HG02759 (cell line): ENCODE data around the gene FADS6.
"Not testable (repeated sequence)": the region's sequence is repeated elsewhere in the genome, so short reads cannot be mapped to it uniquely, and the experiment has no call there.

Experiments used
- ATAC-seq: cut with Tn5 transposase; IDR thresholded peaks from one replicate; pipeline ENCODE4 v1.9.1; 2021; ENCODE audit warnings: mild to moderate bottlenecking, moderate library complexity; ENCODE audit not compliant: unreplicated experiment

The FADS6 gene

GRCh38 chr17:74870512-74870911 lies 22.9 kb downstream of the FADS6 start:
- no peak for ATAC-seq

GRCh38 chr17:74870028-74870427 lies 23.4 kb downstream of the FADS6 start:
- ATAC-seq, result not testable (repeated sequence)

DNA sequence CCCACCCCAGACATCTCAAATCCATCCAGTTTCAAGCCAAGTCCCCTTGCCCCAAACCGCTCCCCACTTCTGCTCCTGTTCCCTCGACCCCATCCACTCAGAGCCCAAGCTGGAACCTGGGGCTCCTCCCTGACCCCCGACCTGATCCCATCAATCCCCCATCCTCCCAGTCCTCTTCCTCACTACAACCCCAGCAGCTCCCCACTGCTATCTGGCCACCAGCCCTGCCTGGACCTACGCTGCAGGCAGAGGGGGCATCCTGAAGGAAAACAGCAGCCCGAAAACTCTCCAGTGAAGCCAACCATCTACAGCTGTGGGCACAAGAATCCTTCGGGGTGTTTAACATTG lies 24.6 kb downstream of the FADS6 start:
- no peak for ATAC-seq

DNA sequence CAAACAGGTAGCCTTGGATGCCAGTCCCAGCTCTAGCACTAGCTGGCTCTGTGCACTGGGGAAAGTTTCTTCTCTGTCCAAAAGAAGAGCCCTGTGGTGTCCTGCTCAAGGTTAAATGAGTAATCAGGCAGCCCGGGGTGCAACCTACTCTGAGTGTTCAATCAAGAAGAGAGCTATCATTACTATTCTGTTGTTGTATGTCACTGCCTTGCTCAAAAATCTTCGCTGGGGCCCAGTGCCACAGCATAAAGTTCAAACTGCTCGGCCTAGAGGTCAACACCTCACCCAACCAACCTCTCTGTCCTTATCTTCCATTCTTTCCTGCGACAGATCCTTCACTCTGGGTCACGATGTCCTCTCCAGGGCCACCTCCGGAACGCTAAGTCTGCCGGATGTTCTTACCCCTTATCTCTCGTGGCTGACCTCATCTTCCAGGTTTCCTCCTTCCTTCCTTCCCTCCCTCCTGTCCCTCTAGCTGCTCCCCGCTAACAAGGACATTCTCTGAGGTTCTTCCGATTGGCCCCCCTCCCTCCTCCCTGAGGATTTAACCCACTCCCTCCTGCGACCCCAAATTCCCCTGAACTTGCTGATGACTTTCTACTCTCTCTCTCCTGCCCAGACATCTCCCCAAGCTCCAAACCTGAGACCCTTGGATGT lies 25.1 kb downstream of the FADS6 start:
- ATAC-seq, result no peak

- no peak for ATAC-seq
These were observed 27.1 kb downstream of the FADS6 start for GRCh38 chr17:74866198-74866835.

DNA sequence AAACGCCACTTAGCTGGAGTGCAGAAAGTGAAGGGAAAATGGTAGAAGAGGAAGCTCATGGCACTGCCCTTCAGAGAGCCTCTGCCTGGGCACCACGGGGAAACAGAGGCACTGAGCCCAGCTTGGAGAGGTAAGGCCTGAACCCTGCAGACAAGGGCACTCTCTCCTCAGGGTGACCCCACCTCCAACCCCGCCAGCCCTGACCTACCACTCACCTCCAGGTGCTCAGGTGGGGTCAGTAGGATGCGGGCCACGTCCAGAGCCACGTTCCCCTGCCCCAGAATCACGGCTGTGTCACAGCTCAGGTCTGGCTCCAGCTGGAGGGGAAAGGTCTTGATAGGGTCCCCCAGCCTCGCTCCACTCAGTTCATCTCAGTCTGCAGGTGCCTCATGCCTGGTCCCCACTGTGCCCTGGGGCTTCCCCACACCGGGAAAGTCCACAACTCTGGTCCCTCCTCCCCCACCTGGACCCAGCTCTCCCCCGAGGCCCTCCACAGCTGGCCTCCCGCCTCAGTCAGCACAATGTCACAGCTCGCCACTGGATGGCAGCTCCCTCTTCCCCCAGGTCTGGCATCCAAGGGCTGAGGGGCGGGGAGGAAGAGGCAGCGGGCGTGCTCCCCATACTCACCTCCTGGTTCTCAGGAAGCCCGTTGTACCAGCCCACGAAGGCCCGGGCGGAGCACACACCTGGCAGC lies 27.8 kb downstream of the FADS6 start:
- no peak for ATAC-seq

DNA sequence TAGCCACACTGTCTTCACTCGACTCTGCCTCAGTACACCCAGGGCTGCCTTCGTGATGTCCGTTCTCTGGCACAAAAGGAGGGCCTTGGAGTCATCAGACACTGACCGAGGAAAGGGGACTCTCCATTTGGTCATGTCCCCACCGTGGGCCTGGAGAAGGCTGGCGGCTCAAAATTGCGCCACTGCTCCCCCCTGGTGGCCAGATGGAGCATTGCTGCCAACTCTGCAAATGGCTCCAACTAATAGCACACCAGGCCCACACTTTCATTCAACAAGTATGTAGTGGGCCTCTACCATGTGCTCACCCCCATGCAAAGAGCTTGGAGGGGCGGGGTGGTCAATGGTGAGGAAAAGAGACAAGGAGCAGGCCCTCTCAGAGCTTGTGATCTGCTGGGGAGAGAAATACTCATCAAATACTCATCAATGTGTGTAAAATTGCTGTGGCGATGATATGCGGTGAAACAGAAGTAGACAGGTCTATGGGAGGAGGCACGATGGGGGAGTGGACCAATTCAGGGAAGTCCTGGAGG lies 28.5 kb downstream of the FADS6 start:
- peak; percentile 38 for ATAC-seq

DNA sequence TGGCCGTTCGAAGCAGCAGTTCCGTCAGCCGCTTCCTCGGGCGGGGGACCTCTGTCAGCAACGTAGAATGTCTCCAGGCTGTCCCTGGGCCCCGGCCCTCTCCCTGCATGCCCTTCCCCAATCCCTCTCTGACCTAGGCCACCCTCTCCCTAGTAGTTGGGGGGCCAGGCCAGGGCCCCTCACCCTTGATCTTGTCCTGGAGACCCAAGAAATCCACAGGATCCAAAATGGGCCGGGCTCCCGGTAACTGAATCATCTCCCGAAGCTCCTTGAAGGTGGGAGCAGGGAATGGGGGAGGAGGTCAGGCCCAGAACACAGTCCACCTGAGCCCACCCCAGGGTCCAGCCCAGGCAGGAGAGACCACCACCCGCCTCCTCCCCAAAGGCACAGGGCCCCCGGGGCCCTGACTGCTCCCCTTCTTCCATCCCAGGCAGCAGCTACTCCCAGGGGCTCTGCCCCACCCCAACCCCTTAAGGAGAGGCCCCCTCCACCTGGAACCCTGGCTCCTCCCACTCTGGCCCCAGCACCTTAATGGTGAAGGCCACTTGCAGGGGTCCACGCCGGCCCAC lies 29.1 kb downstream of the FADS6 start:
- ATAC-seq, result no peak

DNA sequence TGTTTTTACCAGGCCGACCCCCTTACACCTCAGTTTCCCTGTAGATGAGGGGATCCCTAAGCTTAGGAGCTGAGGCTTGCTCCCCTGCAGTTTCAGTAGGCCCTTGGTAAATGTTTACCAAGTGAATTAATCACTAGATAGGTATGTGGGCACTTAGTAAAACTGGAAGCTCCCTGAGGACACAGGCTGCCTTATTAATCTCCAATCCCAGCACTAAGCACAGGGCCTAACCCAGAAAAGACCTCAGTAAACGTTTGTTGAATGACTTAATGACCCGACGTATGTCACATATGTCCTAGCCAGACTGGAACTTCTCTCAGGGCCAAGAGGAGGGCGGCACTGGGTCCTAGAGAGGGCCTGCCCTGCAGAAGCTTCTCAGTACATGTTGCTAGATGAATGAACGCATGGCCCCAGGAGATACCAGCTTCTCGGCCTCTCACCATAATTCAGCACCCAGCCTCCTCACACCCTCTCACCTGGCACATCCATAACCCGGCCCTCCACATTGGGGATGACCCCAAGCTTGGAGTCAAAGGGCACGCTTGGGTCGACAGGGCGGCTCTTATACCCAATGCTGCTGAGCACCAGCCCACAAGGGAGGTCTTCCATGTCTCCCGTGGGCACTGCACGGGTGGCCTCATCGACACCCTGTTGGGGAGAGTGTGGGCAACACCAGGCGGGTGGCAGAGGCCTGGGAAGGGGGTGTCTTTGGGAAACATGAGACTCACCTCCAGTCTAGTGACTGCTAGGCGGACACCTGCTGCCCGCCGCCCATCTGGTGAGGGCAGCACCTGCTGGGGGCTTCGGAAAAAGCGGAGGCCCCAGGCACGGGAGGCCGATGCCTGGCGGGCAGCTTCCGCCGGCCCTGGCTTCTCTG lies 29.8 kb downstream of the FADS6 start:
- ATAC-seq, result no peak

DNA sequence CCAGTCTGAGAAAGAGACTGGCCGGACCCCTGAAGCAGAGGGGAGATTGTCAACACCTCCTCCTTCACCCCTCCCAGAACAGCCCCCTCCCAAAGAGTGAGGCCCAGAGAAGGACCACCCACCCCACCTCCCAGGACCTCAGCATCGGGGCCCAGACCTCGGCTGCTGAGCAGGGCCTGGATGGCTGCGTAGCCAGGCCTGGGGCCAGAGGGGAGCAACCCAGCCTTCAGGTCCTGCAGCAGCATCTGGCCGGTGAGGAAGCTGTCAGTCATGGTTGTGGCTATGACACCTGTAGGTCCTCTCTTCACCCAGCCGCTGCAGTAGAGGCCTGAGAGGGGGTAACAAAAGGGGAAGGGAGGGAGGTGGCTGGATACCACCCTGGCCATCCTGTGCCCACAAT lies 30.5 kb downstream of the FADS6 start:
- no peak for ATAC-seq

DNA sequence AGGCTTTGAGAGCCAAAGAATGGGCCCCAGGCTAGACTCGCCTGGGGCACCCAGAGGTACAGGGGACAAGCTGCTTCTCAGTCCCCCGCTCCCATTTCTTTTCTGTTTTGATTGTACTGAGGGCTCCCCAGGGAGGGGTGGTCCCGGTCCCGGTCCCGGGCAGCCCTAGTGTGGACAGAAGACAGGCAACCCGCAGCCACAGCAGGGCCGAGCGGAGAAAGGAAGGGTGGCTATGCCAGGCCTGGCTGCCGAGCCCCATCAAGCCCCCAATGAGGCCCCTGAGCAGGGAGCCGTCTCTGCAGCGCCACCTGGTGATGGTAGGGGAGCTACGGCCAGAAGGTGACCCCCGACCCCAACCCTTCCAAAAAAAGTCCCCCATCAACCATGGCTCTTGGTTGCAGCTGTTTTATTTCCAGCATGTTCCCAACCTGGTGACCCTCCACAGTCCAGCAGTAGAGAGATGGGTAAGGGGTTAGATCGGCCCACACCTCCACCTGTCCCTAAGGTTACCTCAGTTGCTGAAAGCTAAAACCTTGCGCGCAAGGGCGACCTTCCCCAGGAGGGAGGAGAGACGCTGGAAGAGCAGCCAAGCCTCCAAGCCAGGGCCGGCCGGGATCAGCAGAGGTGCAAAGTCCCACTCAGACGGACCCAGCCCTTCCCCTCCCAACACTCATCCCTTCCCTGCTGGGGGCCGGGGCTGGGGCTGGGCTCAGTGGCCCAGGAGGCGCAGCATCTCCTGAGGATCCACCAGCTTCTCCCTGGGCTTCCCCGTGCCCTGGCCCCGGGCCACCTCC lies 31.1 kb downstream of the FADS6 start:
- ATAC-seq, result no peak

GRCh38 chr17:74861662-74862107 lies 31.7 kb downstream of the FADS6 start:
- no peak for ATAC-seq

DNA sequence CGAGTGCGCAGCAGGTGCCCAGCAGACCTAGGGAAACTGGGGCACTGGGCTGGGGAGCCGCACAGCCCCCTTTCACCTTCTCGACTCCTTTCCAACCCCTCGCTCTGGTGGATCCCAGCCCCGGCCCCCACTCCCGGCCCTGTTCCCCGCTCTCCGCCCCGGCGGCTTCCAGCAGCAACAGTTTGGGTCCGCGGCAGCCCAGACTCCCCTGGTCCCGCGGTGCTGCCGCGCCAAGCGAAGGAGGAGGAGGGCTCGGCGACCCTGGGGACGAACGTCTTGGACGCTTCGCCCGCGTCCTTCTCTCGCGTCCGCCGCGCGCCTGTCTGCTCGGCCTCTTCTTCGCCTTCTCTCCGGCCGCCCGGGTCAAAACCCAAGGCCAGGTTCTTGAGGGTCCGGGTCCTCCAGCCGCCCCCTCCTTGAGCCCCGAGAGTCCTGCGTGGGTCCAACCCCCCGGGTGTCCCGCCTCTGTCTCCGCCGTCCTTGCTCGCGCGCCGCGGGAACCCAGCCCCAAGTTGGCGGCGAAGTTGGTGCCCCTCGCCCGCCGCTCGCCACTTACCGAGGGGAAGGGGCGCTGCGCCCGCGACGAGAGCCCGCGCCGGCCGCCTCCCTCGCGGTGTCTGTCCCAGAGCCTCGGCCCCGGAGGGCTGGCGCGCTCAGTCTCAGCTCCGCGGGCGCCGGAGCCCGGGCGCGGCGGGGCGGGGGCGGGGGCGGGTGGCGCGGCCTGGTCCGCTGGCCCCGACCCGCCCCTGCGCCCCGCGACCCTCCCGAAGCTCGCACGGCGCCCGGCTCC lies 32.4 kb downstream of the FADS6 start:
- no peak for ATAC-seq

DNA sequence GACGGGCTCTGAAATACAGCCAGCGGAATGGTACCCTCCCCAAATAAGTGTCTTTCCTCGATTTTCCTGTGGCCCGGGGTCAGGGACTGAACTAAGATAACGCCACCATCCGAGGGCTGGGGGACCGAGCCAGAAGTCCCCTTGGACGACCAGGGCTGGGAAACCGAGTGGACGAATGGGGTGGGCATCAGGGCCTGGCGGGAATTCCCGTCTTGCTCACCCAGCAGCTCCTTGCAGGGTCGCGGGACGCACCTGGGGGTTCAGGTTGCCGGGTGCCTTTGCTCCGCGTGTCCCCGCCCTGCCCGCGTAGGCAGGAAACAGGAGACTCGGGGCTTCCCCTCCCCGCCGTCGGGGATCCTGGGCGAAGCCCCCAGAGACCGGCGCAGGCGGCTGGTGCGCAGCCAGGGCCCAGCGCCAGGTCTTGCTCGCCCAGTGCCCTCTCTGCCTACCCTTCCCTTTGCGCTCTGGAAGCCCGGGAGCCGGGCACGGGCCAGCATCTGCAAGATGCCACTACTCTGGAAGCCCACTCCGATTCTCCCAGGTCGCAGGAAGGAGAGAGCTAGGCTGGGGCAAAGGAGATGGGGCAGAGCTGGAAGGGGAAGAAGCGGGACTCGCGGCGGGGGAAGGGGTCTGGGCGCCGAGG lies 33.1 kb downstream of the FADS6 start:
- ATAC-seq, result no peak

GRCh38 chr17:74859459-74860228 lies 33.8 kb downstream of the FADS6 start, which contains the start of gene GRIN2C:
Gene GRIN2C (minus strand): TSS chr17:74859885. CDS start chr17:74855092, 4,793 bp downstream.
- no peak for ATAC-seq

- ATAC-seq, result no peak
These were observed 34.6 kb downstream of the FADS6 start for GRCh38 chr17:74858672-74859458.

GRCh38 chr17:74857191-74857590 lies 36.2 kb downstream of the FADS6 start:
- ATAC-seq, result no peak
